ENCODE data around the gene MAGEA2.
"Not testable (repeated sequence)": the region's sequence is repeated elsewhere in the genome, so short reads cannot be mapped to it uniquely, and the experiment has no call there.

Gene MAGEA2

DNA sequence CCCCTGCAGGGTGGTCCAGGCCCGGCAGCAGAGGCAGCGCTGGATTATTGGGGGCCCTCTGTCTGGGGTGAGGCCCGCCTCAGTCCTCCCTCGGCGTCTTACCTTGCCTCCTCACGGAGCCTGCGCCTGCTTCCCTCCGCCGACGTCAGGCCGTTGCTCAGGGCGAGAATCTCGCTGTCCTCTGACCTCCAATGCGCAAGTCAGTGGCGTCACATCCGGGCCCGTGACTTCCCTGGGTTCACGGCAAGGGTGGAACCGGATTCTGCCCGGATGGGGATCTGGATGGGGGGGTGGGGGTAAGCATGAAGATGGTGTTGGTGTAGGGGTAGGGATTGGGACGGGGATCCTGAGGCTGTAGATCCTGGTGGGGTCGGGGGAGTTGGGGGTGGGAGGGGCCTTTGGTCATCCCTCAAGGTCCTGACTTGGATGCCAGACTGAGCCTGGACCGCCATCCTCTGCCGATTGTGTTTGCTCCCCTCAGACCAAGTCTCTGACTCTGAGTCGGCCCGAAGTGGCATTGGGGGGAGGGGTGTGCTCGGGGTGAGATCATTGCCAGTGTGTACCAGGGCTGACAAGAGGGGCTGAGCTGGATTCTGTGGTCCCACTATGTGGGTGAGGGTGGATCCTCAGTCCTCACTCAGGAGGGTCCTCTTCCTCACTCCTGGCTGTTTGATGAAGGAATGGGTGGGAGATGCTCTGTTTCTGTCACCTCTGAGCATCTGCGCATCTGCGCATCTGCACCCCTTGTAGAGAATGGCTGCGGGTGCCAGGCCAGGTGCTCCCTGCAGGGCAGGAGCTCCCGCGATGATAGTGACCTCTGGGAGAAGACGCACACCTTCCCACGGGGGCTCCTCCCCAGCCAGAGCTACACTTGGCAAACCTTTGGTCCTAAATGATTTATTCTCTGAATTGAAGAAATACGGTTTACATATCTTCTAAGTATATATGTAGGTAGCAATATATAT is at the start of gene MAGEA2:
TSS of gene MAGEA2 (minus strand) at position 157 of the 965 bp plus-strand sequence. CDS start 2,479 bp downstream, outside the sequence.
- not testable (repeated sequence) for DNase-seq

GRCh38 chrX:152798945-152799344 is 45.3 kb upstream of the MAGEA2 start:
- no peak for DNase-seq

DNA sequence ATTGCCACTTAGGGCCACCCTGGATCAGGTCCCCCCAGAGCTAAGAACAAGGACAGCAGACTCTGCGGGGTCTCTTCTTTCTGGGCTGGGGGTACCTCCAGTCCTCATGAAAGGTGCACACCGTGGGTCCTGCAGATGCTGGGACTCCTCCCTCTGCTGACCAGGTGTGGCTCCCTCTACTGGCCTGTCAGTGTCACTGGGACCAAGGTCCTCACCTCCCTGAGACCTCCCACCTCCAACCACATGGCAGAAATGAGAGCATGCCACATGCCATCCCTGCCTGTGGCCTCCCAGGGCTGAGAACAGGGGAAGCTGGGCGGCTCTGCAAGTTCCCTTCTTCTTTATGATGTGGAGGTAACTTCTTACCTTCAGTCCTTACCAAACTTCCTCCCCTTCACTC is 33.4 kb upstream of the MAGEA2 start:
- not testable (repeated sequence) for DNase-seq

DNA sequence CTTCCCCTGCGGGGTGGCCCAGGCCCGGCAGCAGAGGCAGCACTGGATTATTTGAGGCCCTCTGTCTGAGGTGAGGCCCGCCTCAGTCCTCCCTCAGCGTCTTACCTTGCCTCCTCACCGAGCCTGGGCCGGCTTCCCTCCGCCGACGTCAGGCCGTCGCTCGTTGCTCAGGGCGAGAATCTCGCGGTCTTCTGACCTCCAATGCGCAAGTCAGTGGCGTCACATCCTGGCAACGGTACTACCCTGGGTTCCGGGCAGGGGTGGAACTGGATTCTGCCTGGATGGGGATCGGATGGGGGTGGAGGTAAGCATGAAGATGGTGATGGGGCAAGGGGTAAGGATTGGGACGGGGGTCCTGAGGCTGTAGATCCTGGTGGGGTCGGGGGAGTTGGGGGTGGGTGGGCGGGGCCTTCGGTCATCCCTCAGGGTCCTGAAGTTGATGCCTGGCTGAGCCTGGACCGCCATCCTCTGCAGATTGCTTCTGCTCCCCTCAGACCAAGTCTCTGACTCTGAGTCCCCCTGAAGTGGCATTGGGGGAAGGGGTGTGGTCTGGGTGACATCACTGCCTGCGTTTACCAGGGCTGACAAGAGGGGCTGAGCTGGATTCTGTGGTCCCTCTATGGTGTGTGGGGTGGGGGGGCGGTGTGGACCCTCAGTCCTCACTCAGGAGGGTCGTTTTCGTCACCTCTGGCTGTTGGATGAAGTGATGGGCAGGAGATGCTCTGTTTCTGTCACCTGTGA is 16.1 kb upstream of the MAGEA2 start, which contains the start of gene MAGEA6:
TSS of gene MAGEA6 (minus strand) at position 141 of the 741 bp plus-strand sequence. CDS start 2,039 bp downstream, outside the sequence.
- not testable (repeated sequence) for DNase-seq

- DNase-seq: not testable (repeated sequence)
Measured at GRCh38 chrX:152766562-152766961, 12.9 kb upstream of the MAGEA2 start.

- not testable (repeated sequence) for DNase-seq
Measured at GRCh38 chrX:152761582-152761981, 7.9 kb upstream of the MAGEA2 start.

GRCh38 chrX:152759544-152759943 is 5.9 kb upstream of the MAGEA2 start:
- not testable (repeated sequence) for DNase-seq

DNA sequence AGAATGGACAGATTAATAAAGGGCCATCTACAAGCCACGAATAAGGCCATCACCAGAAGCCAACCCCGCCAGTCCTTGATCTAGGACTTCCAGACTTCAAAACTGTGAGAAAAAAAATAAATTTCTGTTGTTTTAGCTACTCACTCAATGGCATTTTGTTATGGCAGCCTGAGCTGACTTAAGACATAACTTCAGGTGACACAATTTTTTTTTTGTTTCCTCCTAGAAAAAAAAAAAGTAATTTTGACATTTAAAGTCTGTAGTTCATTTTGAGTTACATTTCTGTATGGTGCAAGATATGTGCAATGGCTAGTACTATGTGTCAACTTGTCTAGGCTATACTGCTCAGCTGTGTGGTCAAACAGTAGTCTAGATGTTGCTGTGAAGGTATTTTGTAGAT is 5.3 kb upstream of the MAGEA2 start, which contains the start of gene CSAG3:
TSS of gene CSAG3 (plus strand) at position 301 of the 400 bp plus-strand sequence.
- not testable (repeated sequence) for DNase-seq

- not testable (repeated sequence) for DNase-seq
Measured at GRCh38 chrX:152754871-152755270, 1.2 kb upstream of the MAGEA2 start.

DNA sequence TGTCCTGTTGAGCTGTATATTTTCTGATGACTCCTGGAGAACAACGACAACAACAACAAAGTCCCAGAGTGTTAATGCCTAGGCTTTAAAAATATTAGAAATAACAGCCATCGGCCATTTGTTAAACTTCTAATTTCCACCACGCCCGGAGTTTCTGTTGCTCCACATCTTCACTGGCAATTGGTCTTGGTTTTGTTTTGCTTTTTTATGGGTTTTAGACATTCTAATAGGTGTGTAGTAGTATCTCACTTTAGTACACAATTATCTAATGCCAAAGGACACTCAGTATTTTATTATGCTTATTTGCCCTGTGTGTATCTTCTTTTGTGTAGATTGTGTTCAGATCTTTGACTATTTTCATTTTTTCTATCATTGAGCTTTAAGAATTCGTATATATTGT is 15.1 kb downstream of the MAGEA2 start:
- no peak for DNase-seq

DNA sequence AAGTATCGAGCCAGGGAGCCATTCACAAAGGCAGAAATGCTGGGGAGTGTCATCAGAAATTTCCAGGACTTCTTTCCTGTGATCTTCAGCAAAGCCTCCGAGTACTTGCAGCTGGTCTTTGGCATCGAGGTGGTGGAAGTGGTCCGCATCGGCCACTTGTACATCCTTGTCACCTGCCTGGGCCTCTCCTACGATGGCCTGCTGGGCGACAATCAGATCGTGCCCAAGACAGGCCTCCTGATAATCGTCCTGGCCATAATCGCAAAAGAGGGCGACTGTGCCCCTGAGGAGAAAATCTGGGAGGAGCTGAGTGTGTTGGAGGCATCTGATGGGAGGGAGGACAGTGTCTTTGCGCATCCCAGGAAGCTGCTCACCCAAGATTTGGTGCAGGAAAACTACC is 17.1 kb downstream of the MAGEA2 start:
- not testable (repeated sequence) for DNase-seq

GRCh38 chrX:152735860-152736511 is 17.7 kb downstream of the MAGEA2 start:
- no peak for DNase-seq

DNA sequence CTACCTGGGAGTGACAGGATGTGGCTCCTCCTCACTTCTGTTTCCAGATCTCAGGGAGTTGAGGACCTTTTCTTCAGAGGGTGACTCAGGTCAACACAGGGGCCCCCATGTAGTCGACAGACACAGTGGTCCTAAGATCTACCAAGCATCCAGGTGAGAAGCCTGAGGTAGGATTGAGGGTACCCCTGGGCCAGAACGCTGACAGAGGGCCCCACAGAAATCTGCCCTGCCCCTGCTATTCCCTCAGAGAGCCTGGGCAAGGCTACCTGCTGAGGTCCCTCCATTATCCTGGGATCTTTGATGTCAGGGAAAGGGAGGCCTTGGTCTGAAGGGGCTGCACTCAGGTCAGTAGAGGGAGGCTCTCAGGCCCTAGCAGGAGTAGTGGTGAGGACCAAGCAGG is 18.5 kb downstream of the MAGEA2 start:
- no peak for DNase-seq

DNA sequence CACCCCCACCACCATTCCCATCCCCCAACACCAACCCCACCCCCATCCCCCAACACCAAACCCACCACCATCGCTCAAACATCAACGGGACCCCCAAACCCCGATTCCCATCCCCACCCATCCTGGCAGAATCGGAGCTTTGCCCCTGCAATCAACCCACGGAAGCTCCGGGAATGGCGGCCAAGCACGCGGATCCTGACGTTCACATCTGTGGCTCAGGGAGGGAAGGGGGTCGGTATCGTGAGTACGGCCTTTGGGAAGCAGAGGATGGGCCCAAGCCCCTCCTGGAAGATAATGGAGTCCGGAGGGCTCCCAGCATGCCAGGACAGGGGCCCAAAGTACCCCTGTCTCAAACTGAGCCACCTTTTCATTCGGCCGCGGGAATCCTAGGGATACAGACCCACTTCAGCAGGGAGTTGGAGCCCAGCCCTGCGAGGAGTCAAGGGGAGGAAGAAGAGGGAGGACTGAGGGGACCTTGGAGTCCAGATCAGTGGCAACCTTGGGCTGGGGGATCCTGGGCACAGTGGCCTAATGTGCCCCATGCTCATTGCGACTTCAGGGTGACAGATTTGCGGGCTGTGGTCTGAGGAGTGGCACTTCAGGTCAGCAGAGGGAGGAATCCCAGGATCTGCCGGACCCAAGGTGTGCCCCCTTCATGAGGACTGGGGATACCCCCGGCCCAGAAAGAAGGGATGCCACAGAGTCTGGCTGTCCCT is 19.3 kb downstream of the MAGEA2 start:
- not testable (repeated sequence) for DNase-seq

DNA sequence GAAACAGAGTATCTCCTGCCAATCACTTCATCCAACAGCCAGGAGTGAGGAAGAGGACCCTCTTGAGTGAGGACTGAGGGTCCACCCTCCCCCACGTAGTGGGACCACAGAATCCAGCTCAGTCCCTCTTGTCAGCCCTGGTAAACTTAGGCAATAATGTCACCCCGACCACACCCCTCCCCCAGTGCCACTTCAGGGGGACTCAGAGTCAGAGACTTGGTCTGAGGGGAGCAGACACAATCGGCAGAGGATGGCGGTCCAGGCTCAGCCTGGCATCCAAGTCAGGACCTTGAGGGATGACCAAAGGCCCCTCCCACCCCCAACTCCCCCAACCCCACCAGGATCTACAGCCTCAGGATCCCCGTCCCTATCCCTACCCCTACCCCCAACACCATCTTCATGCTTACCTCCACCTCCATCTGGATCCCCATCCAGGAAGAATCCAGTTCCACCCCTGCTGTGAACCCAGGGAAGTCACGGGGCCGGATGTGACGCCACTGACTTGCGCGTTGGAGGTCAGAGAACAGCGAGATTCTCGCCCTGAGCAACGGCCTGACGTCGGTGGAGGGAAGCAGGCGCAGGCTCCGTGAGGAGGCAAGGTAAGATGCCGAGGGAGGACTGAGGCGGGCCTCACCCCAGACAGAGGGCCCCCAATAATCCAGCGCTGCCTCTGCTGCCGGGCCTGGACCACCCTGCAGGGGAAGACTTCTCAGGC is 20.2 kb downstream of the MAGEA2 start, which contains the start of the genes CSAG1 and MAGEA12:
TSS of gene CSAG1 (minus strand) at position 461 of the 715 bp plus-strand sequence. CDS start 1,261 bp downstream, outside the sequence.
TSS of gene MAGEA12 (plus strand) at position 497 of the 715 bp plus-strand sequence. CDS start 2,405 bp downstream, outside the sequence.
- no peak for DNase-seq

DNA sequence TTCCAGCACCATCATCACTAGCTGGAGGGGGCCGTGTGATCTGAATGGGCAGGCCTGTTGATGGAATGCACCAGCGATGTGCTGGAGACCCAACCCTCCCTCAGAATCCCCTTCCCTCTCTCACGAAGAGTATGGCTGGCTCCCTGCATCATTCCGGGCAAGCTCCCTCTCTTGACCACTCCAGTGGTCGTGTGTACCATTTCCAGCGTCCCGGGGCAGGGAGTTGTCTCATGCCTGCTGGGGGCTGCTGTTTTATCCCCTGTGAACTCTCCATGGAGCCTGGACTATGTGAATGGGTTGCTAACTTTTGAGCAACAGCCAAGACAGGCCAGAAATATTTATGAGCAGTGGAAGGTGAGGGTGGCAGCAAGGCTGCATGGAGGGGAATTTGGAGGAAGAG is 28.2 kb downstream of the MAGEA2 start:
- no peak for DNase-seq

DNA sequence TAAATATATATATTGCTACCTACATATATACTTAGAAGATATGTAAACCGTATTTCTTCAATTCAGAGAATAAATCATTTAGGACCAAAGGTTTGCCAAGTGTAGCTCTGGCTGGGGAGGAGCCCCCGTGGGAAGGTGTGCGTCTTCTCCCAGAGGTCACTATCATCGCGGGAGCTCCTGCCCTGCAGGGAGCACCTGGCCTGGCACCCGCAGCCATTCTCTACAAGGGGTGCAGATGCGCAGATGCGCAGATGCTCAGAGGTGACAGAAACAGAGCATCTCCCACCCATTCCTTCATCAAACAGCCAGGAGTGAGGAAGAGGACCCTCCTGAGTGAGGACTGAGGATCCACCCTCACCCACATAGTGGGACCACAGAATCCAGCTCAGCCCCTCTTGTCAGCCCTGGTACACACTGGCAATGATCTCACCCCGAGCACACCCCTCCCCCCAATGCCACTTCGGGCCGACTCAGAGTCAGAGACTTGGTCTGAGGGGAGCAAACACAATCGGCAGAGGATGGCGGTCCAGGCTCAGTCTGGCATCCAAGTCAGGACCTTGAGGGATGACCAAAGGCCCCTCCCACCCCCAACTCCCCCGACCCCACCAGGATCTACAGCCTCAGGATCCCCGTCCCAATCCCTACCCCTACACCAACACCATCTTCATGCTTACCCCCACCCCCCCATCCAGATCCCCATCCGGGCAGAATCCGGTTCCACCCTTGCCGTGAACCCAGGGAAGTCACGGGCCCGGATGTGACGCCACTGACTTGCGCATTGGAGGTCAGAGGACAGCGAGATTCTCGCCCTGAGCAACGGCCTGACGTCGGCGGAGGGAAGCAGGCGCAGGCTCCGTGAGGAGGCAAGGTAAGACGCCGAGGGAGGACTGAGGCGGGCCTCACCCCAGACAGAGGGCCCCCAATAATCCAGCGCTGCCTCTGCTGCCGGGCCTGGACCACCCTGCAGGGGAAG is 39.5 kb downstream of the MAGEA2 start, which contains the start of gene MAGEA2B:
TSS of gene MAGEA2B (plus strand) at position 814 of the 973 bp plus-strand sequence. CDS start 2,479 bp downstream, outside the sequence.
- DNase-seq: not testable (repeated sequence)

DNA sequence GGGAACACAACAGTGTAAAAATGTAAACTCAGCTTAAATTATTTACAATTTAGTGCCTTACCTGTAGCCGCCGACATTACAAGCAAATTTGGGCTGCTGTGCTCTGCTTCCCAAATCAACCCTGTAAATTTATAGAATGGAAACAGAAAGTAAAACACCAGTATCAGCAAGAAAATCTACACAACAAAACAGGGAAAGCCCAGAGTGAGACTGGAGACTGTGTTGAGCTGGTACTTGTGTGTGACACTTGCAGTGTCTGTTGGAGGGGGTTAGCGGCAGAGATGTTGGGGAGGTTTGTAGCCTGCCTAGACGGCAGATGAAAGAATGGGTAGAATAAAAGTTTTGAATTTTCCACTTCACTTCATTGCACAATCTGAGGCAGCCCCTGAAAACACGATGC is 40.4 kb downstream of the MAGEA2 start:
- DNase-seq: not testable (repeated sequence)

DNA sequence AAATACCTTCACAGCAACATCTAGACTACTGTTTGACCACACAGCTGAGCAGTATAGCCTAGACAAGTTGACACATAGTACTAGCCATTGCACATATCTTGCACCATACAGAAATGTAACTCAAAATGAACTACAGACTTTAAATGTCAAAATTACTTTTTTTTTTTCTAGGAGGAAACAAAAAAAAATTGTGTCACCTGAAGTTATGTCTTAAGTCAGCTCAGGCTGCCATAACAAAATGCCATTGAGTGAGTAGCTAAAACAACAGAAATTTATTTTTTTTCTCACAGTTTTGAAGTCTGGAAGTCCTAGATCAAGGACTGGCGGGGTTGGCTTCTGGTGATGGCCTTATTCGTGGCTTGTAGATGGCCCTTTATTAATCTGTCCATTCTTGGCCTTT is 44.5 kb downstream of the MAGEA2 start, which contains the start of gene CSAG2:
TSS of gene CSAG2 (minus strand) at position 101 of the 400 bp plus-strand sequence. CDS start 161 bp downstream, outside the sequence.
- not testable (repeated sequence) for DNase-seq
